Hematopoietic multipotent progenitor cell treated with erythropoietin and hydrocortisone succinate and interleukin-3 and kit ligand, for 8 days (in vitro differentiated cells): ENCODE results near the gene COX20.

Experiments
- DNase-seq: peaks from one replicate; pipeline ENCODE4 v3.0.0-alpha.2; 2015

Gene COX20

DNA sequence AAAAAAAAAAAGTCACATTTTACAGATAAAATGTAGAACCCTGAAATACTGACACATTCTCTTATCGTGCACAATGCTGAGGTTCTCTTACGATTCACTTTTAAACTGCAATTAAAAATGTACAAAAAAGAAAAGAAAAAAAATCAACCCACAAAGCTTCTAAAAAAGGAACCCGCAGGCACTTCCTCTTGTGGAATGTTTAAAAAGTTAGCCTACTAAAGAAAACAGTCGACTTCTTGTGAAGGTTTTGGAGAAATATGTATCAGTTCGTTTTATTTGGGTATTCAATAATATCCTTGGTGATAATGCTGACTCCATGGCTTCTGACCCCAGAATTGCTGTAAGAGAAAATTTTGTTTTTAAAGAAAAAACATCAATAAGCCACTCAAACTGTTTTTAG is 18.7 kb downstream of the COX20 start:
- DNase-seq, result peak; percentile 6

GRCh38 chr1:244854865-244855578 is 19.6 kb downstream of the COX20 start:
- peak; percentile 3 for DNase-seq

GRCh38 chr1:244857761-244858160 is 22.3 kb downstream of the COX20 start:
- DNase-seq, result no peak

GRCh38 chr1:244858357-244858756 is 22.9 kb downstream of the COX20 start:
- DNase-seq, result no peak

- DNase-seq, result no peak
Measured at GRCh38 chr1:244860078-244860477, 24.6 kb downstream of the COX20 start.

GRCh38 chr1:244860914-244861610 is 25.6 kb downstream of the COX20 start:
- peak; percentile 1 for DNase-seq

- DNase-seq, result peak; percentile 32
Measured at GRCh38 chr1:244861683-244862082, 26.2 kb downstream of the COX20 start.

GRCh38 chr1:244862354-244862698 is 26.9 kb downstream of the COX20 start:
- peak; percentile 64 for DNase-seq

DNA sequence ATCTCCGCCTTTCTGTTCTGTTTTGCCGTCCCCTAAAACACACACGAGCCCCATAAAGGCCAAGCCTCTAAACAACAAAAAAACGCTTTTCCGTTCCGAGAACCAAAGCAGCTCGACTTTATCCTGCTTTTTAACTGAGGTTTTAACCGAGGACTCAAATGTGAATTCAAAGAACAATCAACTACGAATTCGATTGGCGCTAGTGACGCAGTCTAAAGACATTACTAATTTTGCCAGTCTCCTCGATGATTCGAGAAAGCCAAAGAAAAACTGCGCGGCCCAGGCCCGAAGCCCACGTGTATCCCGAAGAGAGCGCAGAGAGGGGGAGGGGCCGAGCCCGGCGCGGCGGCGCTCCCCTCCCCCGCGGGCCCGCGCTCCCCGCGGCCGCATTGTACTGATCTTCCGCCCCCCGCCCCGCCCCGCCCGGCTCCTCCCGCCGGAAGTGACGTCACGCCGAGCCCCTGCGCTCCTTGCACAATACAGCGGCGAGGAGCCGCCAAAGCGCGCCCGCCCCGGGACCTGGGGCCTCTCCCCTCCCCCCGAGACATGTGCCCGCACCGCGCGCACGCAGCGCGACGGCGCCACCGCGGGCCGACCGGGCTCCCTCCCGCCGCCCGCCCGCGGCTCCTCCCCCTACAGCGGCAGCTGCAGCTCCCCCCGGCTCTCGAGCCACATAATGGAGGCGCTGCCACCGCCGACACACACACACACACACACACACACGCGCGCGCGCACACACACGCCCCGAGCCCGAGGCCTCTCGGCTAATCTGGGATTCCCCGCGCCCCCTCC is 27.4 kb downstream of the COX20 start:
- DNase-seq, result peak; percentile 93

DNA sequence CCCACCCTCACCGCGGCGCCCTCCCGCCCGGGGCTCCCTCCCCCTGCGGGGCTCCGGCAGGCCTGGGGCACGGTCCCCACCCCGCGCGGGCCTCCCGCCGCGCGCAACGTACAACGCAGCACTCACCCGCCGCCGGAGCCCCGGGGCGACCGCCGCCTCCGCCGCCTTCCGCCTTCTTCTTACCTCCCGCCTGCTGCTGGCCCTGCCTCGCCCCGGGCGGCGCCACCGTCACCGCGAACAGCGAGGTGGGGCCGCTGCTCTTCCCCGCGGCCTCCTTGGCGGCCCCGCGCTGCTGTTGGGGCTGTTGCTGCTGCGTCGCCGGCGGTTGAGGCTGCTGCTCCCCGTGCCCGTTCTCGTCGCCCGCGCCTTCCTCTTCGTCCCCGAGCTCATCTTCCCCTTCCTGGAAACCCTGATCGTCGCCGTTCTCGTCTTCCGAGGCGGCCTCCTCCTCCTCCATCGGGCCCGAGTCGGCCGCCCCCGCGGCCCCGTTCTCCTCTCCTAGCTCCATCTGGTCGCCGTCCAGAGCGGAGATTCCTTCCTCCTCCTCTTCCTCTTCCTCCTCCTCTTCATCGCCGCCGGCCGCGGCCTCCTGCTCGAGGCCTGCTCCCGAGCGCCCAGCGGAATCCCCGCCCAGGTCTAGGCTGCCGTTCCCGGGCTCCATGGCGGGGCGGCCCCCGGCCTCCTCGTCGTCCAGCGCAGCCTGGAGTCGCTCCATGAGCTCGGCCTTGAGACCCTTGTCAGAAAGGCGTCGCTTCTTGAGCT is 28.2 kb downstream of the COX20 start:
- no peak for DNase-seq

- peak; percentile 95 for DNase-seq
Measured at GRCh38 chr1:244864253-244865027, 29.0 kb downstream of the COX20 start, which contains the start of gene HNRNPU. TSS of gene HNRNPU (minus strand) at chr1:244864543. CDS start at chr1:244864307, 236 bp downstream.

DNA sequence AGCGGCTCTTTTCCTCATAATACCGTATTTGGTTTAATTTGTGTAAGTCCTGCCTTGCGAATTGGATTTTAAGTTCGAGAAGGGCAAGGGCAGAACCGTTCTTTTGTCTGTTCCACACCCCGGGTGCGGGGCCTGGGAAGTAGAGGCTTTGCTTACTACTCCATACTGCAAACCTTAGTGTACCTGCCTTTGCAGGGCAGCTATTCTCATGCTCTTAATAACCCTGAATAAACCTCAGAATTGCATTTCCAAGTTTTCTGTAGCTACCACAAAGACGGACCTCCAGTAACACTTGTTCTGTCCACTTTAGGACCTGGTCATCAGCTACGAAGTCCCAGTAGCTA is 29.5 kb downstream of the COX20 start:
- no peak for DNase-seq

DNA sequence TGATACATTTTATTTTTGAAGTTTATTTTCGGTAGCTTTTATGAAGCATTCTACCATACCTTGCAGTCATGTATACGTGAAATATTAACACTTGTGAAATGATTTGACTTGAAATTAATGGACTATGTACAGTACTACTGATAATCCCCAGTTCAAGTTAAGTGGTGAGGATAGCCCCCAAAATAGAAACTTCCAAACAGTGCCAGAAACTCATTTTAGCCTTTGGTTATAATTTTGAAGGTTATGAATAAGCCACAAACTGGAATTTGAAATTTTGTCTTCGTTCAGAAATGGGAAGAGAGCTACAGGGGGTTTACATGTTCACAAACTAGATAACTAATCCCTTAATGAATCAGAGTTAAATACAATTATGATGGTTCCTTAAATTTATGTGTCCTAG is 30.4 kb downstream of the COX20 start:
- DNase-seq, result no peak

DNA sequence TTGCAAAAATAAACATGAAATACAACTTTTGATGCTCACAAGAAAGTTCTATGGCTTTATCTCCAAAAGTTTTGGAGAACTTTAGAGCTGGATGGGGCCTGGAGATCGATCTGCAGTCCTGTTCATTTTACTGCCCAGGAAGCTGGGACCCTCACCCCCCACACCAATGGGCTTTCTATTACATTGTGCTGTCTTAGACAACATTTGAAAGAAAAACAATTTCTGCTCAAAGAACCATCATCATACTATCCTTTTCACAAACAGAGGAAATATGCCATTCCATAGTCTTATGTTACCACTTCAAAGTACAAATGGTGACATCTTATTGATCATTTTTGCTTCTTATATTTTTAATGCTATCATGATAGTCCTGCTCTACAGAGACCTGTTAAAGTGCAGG is 30.9 kb downstream of the COX20 start:
- DNase-seq, result no peak

DNA sequence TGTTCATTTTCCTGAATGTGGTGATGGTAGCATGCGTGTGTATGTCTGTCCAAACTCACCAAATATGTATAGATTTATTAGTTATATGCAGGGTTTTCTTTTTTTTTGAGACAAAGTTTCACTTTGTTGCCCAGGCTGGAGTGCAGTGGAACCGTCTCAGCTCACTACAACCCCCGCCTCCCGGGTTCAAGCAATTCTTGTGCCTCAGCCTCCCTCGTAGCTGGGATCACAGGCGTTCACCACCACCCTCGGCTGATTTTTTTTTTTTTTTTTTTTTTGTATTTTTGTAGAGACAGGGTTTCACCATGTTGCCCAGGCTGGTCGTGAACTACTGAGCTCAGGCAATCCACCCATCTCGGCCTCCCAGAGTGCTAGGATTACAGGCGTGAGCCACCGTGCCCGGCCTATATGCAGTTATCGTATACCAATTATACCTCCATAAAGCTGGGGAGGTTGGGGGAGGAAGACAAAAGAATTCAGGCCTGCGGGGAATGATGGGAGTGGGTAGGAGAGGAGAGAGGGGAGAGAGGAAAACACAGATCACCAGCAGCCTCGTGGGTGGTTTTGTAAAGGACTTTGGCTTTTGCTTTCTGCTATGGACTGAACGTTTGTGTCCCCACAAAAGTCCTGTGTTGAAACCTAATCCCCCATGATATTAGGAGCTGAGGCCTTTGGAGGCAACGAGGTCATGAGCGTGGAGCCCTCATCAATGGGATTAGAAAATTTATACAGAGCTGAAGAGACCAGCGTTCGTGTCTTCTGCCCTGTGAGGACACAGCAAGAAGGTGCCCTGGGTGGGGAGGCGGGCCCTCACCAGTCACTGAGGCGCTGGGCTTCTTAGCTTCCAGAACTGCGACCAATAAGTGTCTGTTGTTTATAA is 33.3 kb downstream of the COX20 start:
- DNase-seq, result no peak

- no peak for DNase-seq
Measured at GRCh38 chr1:244869364-244869827, 33.9 kb downstream of the COX20 start.

- DNase-seq, result no peak
Measured at GRCh38 chr1:244869950-244870349, 34.5 kb downstream of the COX20 start.

GRCh38 chr1:244874974-244875579 is 39.6 kb downstream of the COX20 start:
- DNase-seq, result no peak

- DNase-seq, result no peak
Measured at GRCh38 chr1:244876228-244876910, 40.9 kb downstream of the COX20 start.

DNA sequence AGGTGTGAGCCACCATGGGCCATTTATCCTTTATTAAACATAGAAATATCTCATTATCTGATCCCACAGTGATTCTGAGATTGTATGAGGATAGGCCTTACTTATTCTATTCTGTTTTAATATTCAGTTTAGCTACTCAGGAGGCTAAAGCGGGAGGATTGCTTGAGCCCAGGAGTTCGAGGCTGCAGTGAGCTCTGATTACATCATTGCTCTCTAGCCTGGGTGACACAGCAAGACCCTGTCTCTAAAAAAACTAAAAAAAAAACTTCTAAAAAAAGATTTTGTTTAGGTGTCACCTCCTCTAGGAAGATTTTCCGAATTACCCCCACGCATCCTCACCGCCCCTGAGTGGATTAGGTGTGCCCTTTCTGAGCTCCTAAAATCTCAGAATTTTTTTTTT is 43.2 kb downstream of the COX20 start:
- DNase-seq, result no peak
